ENCODE data around the gene MEF2C. TPM values are rescaled to one million over a fixed set of nuclear protein-coding genes. Genes with fewer than 3 reads are reported as not detected.
"Not testable (repeated sequence)": the region's sequence is repeated elsewhere in the genome, so short reads cannot be mapped to it uniquely, and the experiment has no call there.

The MEF2C gene
- total RNA-seq, 1 donor from 2014 or later, result 1.9 TPM

- no peaks in the 10 kb centered on the region for H3K27me3 Mint-ChIP-seq
- no peak for DNase-seq (ENCODE audit: low spot score, unreplicated experiment)
Measured at GRCh38 chr5:88925692-88926490, 42.9 kb upstream of the MEF2C start.

GRCh38 chr5:88924330-88924657 is 41.3 kb upstream of the MEF2C start:
- no peak overlapping the region for H3K27ac Mint-ChIP-seq
- no peak overlapping the region for H3K4me3 Mint-ChIP-seq (ENCODE audit: low read depth)
- H3K9me3 Mint-ChIP-seq (ENCODE audit: low read depth), result no peaks in the 10 kb centered on the region
- no peaks in the 10 kb centered on the region for H3K27me3 Mint-ChIP-seq
- H3K36me3 Mint-ChIP-seq (ENCODE audit: insufficient read depth), result no peaks in the 10 kb centered on the region
- peaks cover 7% of the 10 kb centered on the region for H3K4me1 Mint-ChIP-seq (ENCODE audit: low read depth)
- no peak for DNase-seq (ENCODE audit: low spot score, unreplicated experiment)
- TF ChIP-seq, protein P1, sequence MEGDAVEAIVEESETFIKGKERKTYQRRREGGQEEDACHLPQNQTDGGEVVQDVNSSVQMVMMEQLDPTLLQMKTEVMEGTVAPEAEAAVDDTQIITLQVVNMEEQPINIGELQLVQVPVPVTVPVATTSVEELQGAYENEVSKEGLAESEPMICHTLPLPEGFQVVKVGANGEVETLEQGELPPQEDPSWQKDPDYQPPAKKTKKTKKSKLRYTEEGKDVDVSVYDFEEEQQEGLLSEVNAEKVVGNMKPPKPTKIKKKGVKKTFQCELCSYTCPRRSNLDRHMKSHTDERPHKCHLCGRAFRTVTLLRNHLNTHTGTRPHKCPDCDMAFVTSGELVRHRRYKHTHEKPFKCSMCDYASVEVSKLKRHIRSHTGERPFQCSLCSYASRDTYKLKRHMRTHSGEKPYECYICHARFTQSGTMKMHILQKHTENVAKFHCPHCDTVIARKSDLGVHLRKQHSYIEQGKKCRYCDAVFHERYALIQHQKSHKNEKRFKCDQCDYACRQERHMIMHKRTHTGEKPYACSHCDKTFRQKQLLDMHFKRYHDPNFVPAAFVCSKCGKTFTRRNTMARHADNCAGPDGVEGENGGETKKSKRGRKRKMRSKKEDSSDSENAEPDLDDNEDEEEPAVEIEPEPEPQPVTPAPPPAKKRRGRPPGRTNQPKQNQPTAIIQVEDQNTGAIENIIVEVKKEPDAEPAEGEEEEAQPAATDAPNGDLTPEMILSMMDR (IDR thresholded peaks at IDR 0.05; ENCODE audit: unreplicated experiment), result no peak

More at GRCh38 chr5:88925692-88926490, 42.9 kb upstream of the MEF2C start:
- H3K27ac Mint-ChIP-seq, result no peak overlapping the region
- peaks cover 7% of the 10 kb centered on the region for H3K4me1 Mint-ChIP-seq (ENCODE audit: low read depth)
- H3K4me3 Mint-ChIP-seq (ENCODE audit: low read depth), result no peak overlapping the region
- TF ChIP-seq, protein P1 (IDR thresholded peaks at IDR 0.05; ENCODE audit: unreplicated experiment), result no peak
- H3K9me3 Mint-ChIP-seq (ENCODE audit: low read depth), result no peaks in the 10 kb centered on the region
- H3K36me3 Mint-ChIP-seq (ENCODE audit: insufficient read depth), result no peaks in the 10 kb centered on the region

- H3K27me3 Mint-ChIP-seq, result no peaks in the 10 kb centered on the region
- DNase-seq (ENCODE audit: low spot score, unreplicated experiment), result no peak
- no peak overlapping the region for H3K4me3 Mint-ChIP-seq (ENCODE audit: low read depth)
- peaks cover 7% of the 10 kb centered on the region for H3K4me1 Mint-ChIP-seq (ENCODE audit: low read depth)
- no peak overlapping the region for H3K27ac Mint-ChIP-seq
- no peaks in the 10 kb centered on the region for H3K9me3 Mint-ChIP-seq (ENCODE audit: low read depth)
- H3K36me3 Mint-ChIP-seq (ENCODE audit: insufficient read depth), result no peaks in the 10 kb centered on the region
- TF ChIP-seq, protein P1 (IDR thresholded peaks at IDR 0.05; ENCODE audit: unreplicated experiment), result no peak
Measured at GRCh38 chr5:88923623-88924329, 40.8 kb upstream of the MEF2C start.

DNA sequence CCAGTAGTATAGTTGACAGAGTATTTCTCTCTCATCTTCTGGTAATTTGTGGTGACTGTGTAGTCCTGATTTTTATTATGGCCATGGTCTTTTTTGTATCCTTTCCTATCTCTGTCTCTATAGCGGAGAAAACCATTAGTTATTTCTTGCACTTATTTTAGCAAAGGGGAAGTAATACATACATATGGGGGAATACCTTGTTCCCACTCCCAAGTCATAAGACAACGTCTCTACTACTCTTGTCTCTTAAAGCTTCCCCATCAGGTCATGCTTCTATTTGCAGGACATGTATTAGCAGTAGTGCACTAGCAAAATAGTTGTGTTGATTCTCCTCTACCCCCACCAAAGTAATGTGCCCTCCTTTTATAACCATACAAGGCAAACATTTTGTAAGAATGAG is 29.8 kb upstream of the MEF2C start:
- not testable (repeated sequence) for H3K4me1 Mint-ChIP-seq (ENCODE audit: low read depth); H3K27me3 Mint-ChIP-seq; H3K4me3 Mint-ChIP-seq (ENCODE audit: low read depth); H3K9me3 Mint-ChIP-seq (ENCODE audit: low read depth); DNase-seq (ENCODE audit: low spot score, unreplicated experiment); H3K27ac Mint-ChIP-seq; H3K36me3 Mint-ChIP-seq (ENCODE audit: insufficient read depth)

DNA sequence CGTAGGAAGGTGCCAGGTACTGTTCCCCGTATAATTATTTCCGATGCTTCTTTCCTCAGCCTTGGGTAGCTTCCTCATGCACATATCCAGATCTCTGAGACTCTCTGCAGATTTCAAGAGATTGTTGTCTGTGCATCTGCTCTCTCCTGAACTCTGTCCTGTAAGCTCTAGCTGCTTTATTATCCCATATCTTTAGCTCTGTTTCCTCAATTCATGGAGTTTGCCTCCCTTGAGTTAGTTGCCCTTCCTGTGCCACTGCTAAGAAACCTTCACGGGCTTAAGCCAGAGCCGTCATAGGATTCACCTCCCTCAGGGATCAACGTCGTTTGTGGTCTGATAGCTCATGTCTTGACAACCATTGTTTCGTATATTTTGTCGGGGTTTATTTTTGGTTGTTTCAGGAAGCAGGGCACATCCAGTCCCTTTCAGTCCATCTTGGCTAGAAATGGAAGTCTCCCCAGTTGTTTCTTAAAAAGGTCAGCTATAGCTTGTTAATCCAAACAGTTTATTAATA is 28.1 kb upstream of the MEF2C start:
- not testable (repeated sequence) for H3K27me3 Mint-ChIP-seq; H3K36me3 Mint-ChIP-seq (ENCODE audit: insufficient read depth); H3K27ac Mint-ChIP-seq

DNA sequence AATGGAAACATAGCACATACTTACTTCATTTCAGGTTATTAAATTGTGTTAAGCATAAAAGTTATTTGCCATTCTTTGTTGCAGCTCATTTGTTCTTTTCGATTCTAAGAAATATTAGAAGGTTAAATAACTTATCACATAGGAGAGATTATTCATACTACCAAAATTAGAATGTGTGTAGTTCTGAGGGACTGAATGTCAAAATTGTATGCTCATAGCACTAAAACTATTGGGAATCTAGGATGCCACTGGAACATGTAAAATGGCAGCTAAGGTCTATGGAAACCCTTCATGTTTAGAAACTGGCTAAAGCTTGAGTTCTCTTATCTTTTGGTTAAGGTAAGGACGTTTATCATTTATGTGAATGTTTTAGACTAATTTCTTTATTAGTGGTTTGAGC is 21.5 kb upstream of the MEF2C start:
- not testable (repeated sequence) for H3K4me1 Mint-ChIP-seq (ENCODE audit: low read depth); H3K27me3 Mint-ChIP-seq; H3K9me3 Mint-ChIP-seq (ENCODE audit: low read depth); H3K36me3 Mint-ChIP-seq (ENCODE audit: insufficient read depth); DNase-seq (ENCODE audit: low spot score, unreplicated experiment); H3K4me3 Mint-ChIP-seq (ENCODE audit: low read depth); H3K27ac Mint-ChIP-seq

More for the DNA sequence above, 28.1 kb upstream of the MEF2C start:
- not testable (repeated sequence) for DNase-seq (ENCODE audit: low spot score, unreplicated experiment); H3K4me3 Mint-ChIP-seq (ENCODE audit: low read depth); H3K9me3 Mint-ChIP-seq (ENCODE audit: low read depth); H3K4me1 Mint-ChIP-seq (ENCODE audit: low read depth)

GRCh38 chr5:88903966-88904365 is 21.0 kb upstream of the MEF2C start:
- H3K36me3 Mint-ChIP-seq (ENCODE audit: insufficient read depth); H3K4me3 Mint-ChIP-seq (ENCODE audit: low read depth); H3K27me3 Mint-ChIP-seq; DNase-seq (ENCODE audit: low spot score, unreplicated experiment); H3K4me1 Mint-ChIP-seq (ENCODE audit: low read depth); H3K9me3 Mint-ChIP-seq (ENCODE audit: low read depth); H3K27ac Mint-ChIP-seq: not testable (repeated sequence)

GRCh38 chr5:88901077-88901476 is 18.1 kb upstream of the MEF2C start:
- H3K4me3 Mint-ChIP-seq (ENCODE audit: low read depth); H3K36me3 Mint-ChIP-seq (ENCODE audit: insufficient read depth); H3K27me3 Mint-ChIP-seq; H3K9me3 Mint-ChIP-seq (ENCODE audit: low read depth); H3K27ac Mint-ChIP-seq; DNase-seq (ENCODE audit: low spot score, unreplicated experiment); H3K4me1 Mint-ChIP-seq (ENCODE audit: low read depth): not testable (repeated sequence)
